A549 (cell line): Measurements from ENCODE around the gene IL17A. TPM values are rescaled to one million over a fixed set of nuclear protein-coding genes. Genes with fewer than 3 reads are reported as not detected.

Experiments used
- ATAC-seq, 2 experiments: fragments of 200-7000 bp in 1 of 2; fragments of >200 bp in 1 of 2; cut with Nextera tagmentation in 1 of 2; cut with Tn5 transposase in 1 of 2; 3 replicates each; pipeline versions ENCODE4 v1.8.0 to v1.9.1; 2018 to 2020; ENCODE audit warnings: mild to moderate bottlenecking in 1 of 2, moderate library complexity in 1 of 2
- CTCF ChIA-PET: fragments of 300-600 bp; sonication (Branson Sonifier 250); formaldehyde crosslinking; extraction: SDS; loops from one replicate; lab custom pipeline; 2021; ENCODE audit warnings: antibody characterized with exemption, inconsistent platforms; lab: Yijun Ruan, JAX
- POLR2A ChIA-PET: fragments of 350-600 bp; formaldehyde crosslinking; extraction: SDS; loops from one replicate; lab custom pipeline; 2021; ENCODE audit warnings: antibody characterized with exemption, inconsistent platforms; lab: Yijun Ruan, JAX
- DNase-seq, 2 experiments: peaks; one replicate each; pipeline versions ENCODE4 v3.0.0 to v3.0.0-alpha.2; 2011 to 2016; ENCODE audit warnings: low read depth in 1 of 2, low spot score in 1 of 2
- FAIRE-seq: peaks from 2 replicates; lab custom pipeline; 2011; peaks lifted over from hg19 to GRCh38; lab: Jason Lieb, UNC
- H3K27ac ChIP-seq, 2 experiments: fragments of >200 bp; sonication (Bioruptor Twin); formaldehyde crosslinking; 3 replicates each; pipeline ENCODE4 v1.5.1; 2016 to 2017
- H3K4me1 ChIP-seq: fragments of >200 bp; sonication (Bioruptor Twin); formaldehyde crosslinking; 3 replicates; pipeline ENCODE4 v1.6.1; 2016
- H3K4me2 ChIP-seq: fragments of >200 bp; sonication (Bioruptor Twin); formaldehyde crosslinking; 3 replicates; pipeline ENCODE4 v1.6.1; 2016
- H3K4me3 ChIP-seq: fragments of >200 bp; sonication (Bioruptor Twin); formaldehyde crosslinking; 3 replicates; pipeline ENCODE4 v1.5.1; 2016
- H3K9me3 ChIP-seq: fragments of >200 bp; sonication (Bioruptor Twin); formaldehyde crosslinking; 3 replicates; pipeline ENCODE4 v1.6.1; 2016
- CBX8 ChIP-seq: fragments of 200-600 bp; sonication (generic); IDR thresholded peaks from 2 replicates; pipeline ENCODE4 v1.6.1; 2016
- CHD4 ChIP-seq: fragments of 200-600 bp; sonication (generic); IDR thresholded peaks from 2 replicates; pipeline ENCODE4 v1.6.1; 2016; ENCODE audit warnings: antibody characterized with exemption, mild to moderate bottlenecking, borderline replicate concordance
- EP300 ChIP-seq, 2 experiments: fragments of >200 bp; sonication (Bioruptor Twin); formaldehyde crosslinking; IDR thresholded peaks; 2 replicates in 1 of 2; 3 replicates in 1 of 2; pipeline ENCODE4 v1.6.1; 2016 to 2017
- HOXB13 ChIP-seq: fragments of 250-450 bp; sonication (Bioruptor Pico); IDR thresholded peaks from 2 replicates; pipeline ENCODE4 v1.5.0; 2020; ENCODE audit warnings: low read depth, mild to moderate bottlenecking, moderate library complexity
- JUN ChIP-seq, 2 experiments: fragments of >200 bp; sonication (Bioruptor Twin); formaldehyde crosslinking; IDR thresholded peaks; 2 replicates in 1 of 2; 3 replicates in 1 of 2; pipeline ENCODE4 v1.6.1; 2016 to 2017
- KDM1A ChIP-seq: fragments of 200-600 bp; sonication (generic); IDR thresholded peaks from 2 replicates; pipeline ENCODE4 v1.6.1; 2016; ENCODE audit warnings: low read depth, mild to moderate bottlenecking
- KDM5A ChIP-seq: fragments of 200-600 bp; sonication (generic); IDR thresholded peaks from 2 replicates; pipeline ENCODE4 v1.6.1; 2016; ENCODE audit warnings: antibody characterized with exemption, mild to moderate bottlenecking
- MAZ ChIP-seq: fragments of 150-350 bp; IDR thresholded peaks from 2 replicates; pipeline ENCODE4 v1.6.1; 2014; ENCODE audit warnings: antibody characterized with exemption, low read depth, low read length, borderline replicate concordance
- PHF8 ChIP-seq: fragments of 200-600 bp; sonication (generic); IDR thresholded peaks from 2 replicates; pipeline ENCODE4 v1.6.1; 2016; ENCODE audit warnings: low read depth, mild to moderate bottlenecking, antibody characterized with exemption, moderate library complexity, borderline replicate concordance
- POLR2AphosphoS2 ChIP-seq: conservative IDR thresholded peaks from 2 replicates; pipeline ENCODE4 v1.6.1; 2012; ENCODE audit warnings: low read length, improper control_type of control experiment, inconsistent platforms
- RARB ChIP-seq: fragments of 250-450 bp; sonication (Bioruptor Pico); IDR thresholded peaks from 2 replicates; pipeline ENCODE4 v1.8.0; 2021; ENCODE audit warnings: mild to moderate bottlenecking, moderate library complexity
- SMC3 ChIP-seq: fragments of >200 bp; sonication (Bioruptor Twin); formaldehyde crosslinking; IDR thresholded peaks from 3 replicates; pipeline ENCODE4 v1.6.1; 2018; ENCODE audit warnings: inconsistent platforms
- WGBS: methylation state at CpG from one replicate; pipeline ENCODE4 v1.1.6; 2017; ENCODE audit errors: missing lambda C conversion rate; 5-methylcytosine and 5-hydroxymethylcytosine counted together
- polyA plus RNA-seq, 4 experiments: library from polyadenylated mRNA; depleted of rRNA in 3 of 4; stranded (reverse); fragments of >200 nt; fragmentation: RNase III in 1 of 4; extraction: RNeasy Plus Mini Kit Qiagen cat#74134 plus additional on column Dnase treatment in 1 of 4; gene quantifications; 2 replicates in 3 of 4; 3 replicates in 1 of 4; pipeline ENCODE4 v1.2.3, GENCODE V29; 2011 to 2017
- TF ChIP-seq, protein P1 (sequence below): IDR thresholded peaks from 2 replicates; pipeline ENCODE4 v1.6.1; 2012
- TF ChIP-seq, protein P2 (sequence below): fragments of >200 bp; sonication (Bioruptor Twin); formaldehyde crosslinking; IDR thresholded peaks from 3 replicates; pipeline ENCODE4 v1.6.1; 2016
- TF ChIP-seq, protein P3 (sequence below): fragments of 200-600 bp; sonication (generic); IDR thresholded peaks from 2 replicates; pipeline ENCODE4 v1.6.1; 2016; ENCODE audit warnings: antibody characterized with exemption, mild to moderate bottlenecking, moderate library complexity

Gene IL17A
- polyA plus RNA-seq, 2 of the 4 experiments (the other 2 are of a cell fraction): not detected

DNA sequence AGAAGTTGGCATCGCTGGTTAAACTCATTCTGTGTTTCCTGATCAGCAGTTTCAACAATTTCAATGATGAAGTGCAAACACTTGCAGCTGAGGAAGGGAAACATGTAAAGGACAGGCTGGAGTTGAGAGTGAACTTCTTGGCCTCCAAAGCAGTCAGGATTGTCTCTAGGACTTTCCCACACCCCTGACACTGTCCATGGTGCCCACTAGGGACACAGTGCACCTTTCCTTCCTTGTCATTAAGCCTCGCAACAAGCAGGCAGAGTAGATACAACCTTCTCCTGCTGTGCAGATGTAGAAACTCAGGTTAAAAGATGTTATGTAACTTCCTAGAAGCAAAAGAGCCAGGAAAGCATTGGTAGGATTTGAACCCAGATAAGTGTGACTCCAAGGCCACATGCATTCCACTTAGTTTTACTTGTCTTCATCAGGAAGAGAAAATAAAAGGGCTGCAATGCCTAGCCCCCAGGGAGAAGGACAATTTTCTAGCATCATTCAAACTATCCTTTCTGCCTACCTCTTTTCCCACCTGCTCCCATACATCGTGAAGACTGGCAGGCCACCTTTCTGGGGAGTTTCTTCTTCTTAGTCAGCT lies 39.2 kb upstream of the IL17A start:
- FAIRE-seq (no peak), ATAC-seq (no peak), DNase-seq (no peak)
- ChIA-PET CTCF (interaction anchor here (1.3 kb wide), 1 partner anchor 116 kb away, joined by 3 read pairs; no protein-coding TSS in a partner anchor), POLR2A (no interaction called here)
- Histone ChIP-seq H3K9me3 (no peaks in the 10 kb centered on the region), H3K4me2 (no peak overlapping the region), H3K4me1 (no peaks in the 10 kb centered on the region), H3K4me3 (no peak overlapping the region), H3K27ac (no peak overlapping the region)
- TF ChIP-seq EP300 (IDR thresholded peaks at IDR 0.05) (no peak), CHD4 (no peak), HOXB13 (CRISPR knock-in tag) (no peak), JUN (IDR thresholded peaks at IDR 0.05) (no peak), RARB (CRISPR knock-in tag) (no peak), POLR2AphosphoS2 (no peak), CBX8 (no peak)
- TF ChIP-seq, protein P1, sequence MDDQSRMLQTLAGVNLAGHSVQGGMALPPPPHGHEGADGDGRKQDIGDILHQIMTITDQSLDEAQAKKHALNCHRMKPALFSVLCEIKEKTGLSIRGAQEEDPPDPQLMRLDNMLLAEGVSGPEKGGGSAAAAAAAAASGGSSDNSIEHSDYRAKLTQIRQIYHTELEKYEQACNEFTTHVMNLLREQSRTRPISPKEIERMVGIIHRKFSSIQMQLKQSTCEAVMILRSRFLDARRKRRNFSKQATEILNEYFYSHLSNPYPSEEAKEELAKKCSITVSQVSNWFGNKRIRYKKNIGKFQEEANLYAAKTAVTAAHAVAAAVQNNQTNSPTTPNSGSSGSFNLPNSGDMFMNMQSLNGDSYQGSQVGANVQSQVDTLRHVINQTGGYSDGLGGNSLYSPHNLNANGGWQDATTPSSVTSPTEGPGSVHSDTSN: no peak
- WGBS: 28% methylated on average over 3 of the region's 3 CpGs

DNA sequence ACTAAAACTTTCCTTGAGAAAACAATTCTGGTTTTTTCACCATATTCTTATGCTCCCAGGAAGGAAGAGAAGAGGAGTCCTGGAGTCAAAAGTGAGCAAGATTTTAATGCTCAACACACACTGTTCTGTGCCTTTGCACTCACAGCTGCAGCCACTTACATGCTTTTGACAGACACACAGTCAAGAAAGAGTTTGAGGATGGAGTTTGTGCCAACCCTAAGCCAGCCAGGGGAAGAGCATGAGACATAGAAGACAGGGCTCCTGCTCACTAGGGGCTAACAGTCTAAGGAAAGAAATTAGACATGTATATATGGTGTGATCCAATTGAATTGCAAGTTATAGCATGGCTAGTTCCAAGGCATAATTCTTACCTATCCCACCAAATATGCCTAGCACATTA lies 37.1 kb upstream of the IL17A start:
- Histone ChIP-seq H3K4me1 (no peaks in the 10 kb centered on the region), H3K9me3 (no peaks in the 10 kb centered on the region), H3K27ac (no peak overlapping the region), H3K4me3 (no peak overlapping the region), H3K4me2 (no peak overlapping the region)
- FAIRE-seq: no peak
- CTCF ChIA-PET: interaction anchor here (0.7 kb wide), 1 partner anchor 9 kb away, joined by 3 read pairs; no protein-coding TSS in a partner anchor
- DNase-seq: no peak
- POLR2A ChIA-PET: no interaction called here
- ATAC-seq: no peak
- TF ChIP-seq SMC3 (no peak), MAZ (no peak)

DNA sequence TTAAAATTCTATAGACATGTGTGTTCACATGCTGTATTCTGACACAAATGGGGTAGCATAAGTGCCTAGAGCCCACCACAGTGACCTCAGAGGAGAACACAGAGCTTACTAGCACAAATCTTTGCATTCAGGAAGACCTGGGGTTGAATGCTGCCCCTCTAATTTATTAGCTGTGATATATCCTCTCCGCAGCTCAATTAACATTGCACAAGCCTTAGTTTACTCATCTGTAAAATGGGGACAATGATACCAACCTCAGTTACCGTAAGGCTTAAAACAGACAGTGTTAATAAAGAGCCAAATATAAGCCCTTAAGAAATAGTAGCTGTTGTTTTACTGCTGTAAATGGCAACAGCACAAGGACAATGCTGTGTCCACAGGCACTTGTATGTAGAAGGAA lies 36.2 kb upstream of the IL17A start:
- DNase-seq (no peak), ATAC-seq (no peak)
- CTCF ChIA-PET: interaction anchor here (0.7 kb wide), 1 partner anchor 17 kb away, joined by 3 read pairs; no protein-coding TSS in a partner anchor
- POLR2A ChIA-PET: no interaction called here
- no peak for TF ChIP-seq KDM1A
- no peak for TF ChIP-seq PHF8
- TF ChIP-seq, protein P2, sequence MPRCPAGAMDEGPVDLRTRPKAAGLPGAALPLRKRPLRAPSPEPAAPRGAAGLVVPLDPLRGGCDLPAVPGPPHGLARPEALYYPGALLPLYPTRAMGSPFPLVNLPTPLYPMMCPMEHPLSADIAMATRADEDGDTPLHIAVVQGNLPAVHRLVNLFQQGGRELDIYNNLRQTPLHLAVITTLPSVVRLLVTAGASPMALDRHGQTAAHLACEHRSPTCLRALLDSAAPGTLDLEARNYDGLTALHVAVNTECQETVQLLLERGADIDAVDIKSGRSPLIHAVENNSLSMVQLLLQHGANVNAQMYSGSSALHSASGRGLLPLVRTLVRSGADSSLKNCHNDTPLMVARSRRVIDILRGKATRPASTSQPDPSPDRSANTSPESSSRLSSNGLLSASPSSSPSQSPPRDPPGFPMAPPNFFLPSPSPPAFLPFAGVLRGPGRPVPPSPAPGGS: no peak
- TF ChIP-seq, protein P3, sequence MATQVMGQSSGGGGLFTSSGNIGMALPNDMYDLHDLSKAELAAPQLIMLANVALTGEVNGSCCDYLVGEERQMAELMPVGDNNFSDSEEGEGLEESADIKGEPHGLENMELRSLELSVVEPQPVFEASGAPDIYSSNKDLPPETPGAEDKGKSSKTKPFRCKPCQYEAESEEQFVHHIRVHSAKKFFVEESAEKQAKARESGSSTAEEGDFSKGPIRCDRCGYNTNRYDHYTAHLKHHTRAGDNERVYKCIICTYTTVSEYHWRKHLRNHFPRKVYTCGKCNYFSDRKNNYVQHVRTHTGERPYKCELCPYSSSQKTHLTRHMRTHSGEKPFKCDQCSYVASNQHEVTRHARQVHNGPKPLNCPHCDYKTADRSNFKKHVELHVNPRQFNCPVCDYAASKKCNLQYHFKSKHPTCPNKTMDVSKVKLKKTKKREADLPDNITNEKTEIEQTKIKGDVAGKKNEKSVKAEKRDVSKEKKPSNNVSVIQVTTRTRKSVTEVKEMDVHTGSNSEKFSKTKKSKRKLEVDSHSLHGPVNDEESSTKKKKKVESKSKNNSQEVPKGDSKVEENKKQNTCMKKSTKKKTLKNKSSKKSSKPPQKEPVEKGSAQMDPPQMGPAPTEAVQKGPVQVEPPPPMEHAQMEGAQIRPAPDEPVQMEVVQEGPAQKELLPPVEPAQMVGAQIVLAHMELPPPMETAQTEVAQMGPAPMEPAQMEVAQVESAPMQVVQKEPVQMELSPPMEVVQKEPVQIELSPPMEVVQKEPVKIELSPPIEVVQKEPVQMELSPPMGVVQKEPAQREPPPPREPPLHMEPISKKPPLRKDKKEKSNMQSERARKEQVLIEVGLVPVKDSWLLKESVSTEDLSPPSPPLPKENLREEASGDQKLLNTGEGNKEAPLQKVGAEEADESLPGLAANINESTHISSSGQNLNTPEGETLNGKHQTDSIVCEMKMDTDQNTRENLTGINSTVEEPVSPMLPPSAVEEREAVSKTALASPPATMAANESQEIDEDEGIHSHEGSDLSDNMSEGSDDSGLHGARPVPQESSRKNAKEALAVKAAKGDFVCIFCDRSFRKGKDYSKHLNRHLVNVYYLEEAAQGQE: no peak
- TF ChIP-seq KDM5A: no peak
- TF ChIP-seq, all 56 proteins: peak for 0
- Histone ChIP-seq H3K4me2 (no peak overlapping the region), H3K4me1 (no peaks in the 10 kb centered on the region), H3K27ac (no peak overlapping the region), H3K9me3 (no peaks in the 10 kb centered on the region), H3K4me3 (no peak overlapping the region)
- WGBS: 31% methylated on average over 2 of the region's 2 CpGs
- no peak for FAIRE-seq
